ENCODE data around the gene VPS11. TPM values are rescaled to one million over a fixed set of nuclear protein-coding genes. Genes with fewer than 3 reads are reported as not detected.

Gene VPS11
- 27.8 and 35.3 TPM in 2 replicates for total RNA-seq

GRCh38 chr11:119067371-119068222 lies at the start of gene VPS11:
VPS11 (plus strand) TSS chr11:119067818; CDS start chr11:119067824, 6 bp downstream.

GRCh38 chr11:119018074-119018938 lies 49.3 kb upstream of the VPS11 start, which contains the start of the genes RPS25 and TRAPPC4:
RPS25 (minus strand) TSS chr11:119018343; CDS start chr11:119018284, 59 bp downstream.
TRAPPC4 (plus strand) TSS chr11:119018766; CDS start chr11:119018796, 30 bp downstream.

GRCh38 chr11:119030329-119031047 lies 37.1 kb upstream of the VPS11 start, which contains the start of gene SLC37A4:
SLC37A4 (minus strand) TSS chr11:119030877.

GRCh38 chr11:119057000-119057769 lies 10.4 kb upstream of the VPS11 start, which contains the start of gene HYOU1:
HYOU1 (minus strand) TSS chr11:119057205; CDS start chr11:119056160, 1,045 bp downstream.

GRCh38 chr11:119084663-119085436 lies 17.2 kb downstream of the VPS11 start, which contains the start of gene HMBS:
HMBS (plus strand) TSS chr11:119084881; CDS start chr11:119085034, 153 bp downstream.

GRCh38 chr11:119101759-119102423 lies 34.3 kb downstream of the VPS11 start, which contains the start of gene DPAGT1:
DPAGT1 (minus strand) TSS chr11:119101853; CDS start chr11:119101655, 198 bp downstream.

GRCh38 chr11:119106564-119107537 lies 39.2 kb downstream of the VPS11 start, which contains the start of gene C2CD2L:
C2CD2L (plus strand) TSS chr11:119107344; CDS start chr11:119107742, 398 bp downstream.

GRCh38 chr11:119121008-119121810 lies 53.6 kb downstream of the VPS11 start, which contains the start of gene HINFP:
HINFP (plus strand) TSS chr11:119121580; CDS start chr11:119126945, 5,365 bp downstream.

Other genes with a start within 250 kb of the VPS11 start
- gene CXCR5, start 183.9 kb upstream of the VPS11 start, total RNA-seq = not detected in 2 replicates
- gene BCL9L, start 141.9 kb upstream of the VPS11 start, total RNA-seq = 59.4 and 59.8 TPM in 2 replicates
- not detected in 2 replicates for gene UPK2, start 111.5 kb upstream of the VPS11 start, total RNA-seq
- gene FOXR1, start 96.1 kb upstream of the VPS11 start, total RNA-seq = not detected in 2 replicates
- gene CENATAC, start 69.7 kb upstream of the VPS11 start, total RNA-seq = 15.1 and 19.9 TPM in 2 replicates
- 196 and 318 TPM in 2 replicates for gene RPS25, start 49.5 kb upstream of the VPS11 start, total RNA-seq
- gene TRAPPC4, start 49.1 kb upstream of the VPS11 start, total RNA-seq = 71.3 and 76.6 TPM in 2 replicates
- 9.2 and 10.3 TPM in 2 replicates for gene SLC37A4, start 36.9 kb upstream of the VPS11 start, total RNA-seq
- gene HYOU1, start 10.6 kb upstream of the VPS11 start, total RNA-seq = 152 and 198 TPM in 2 replicates
- 7.7 and 12.6 TPM in 2 replicates for gene HMBS, start 17.1 kb downstream of the VPS11 start, total RNA-seq
- 37.1 and 42.5 TPM in 2 replicates for gene DPAGT1, start 34.0 kb downstream of the VPS11 start, total RNA-seq
- gene C2CD2L, start 39.5 kb downstream of the VPS11 start, total RNA-seq = 4.1 and 8.5 TPM in 2 replicates
- gene HINFP, start 53.8 kb downstream of the VPS11 start, total RNA-seq = 17.1 and 21.2 TPM in 2 replicates
- gene ABCG4, start 81.2 kb downstream of the VPS11 start, total RNA-seq = 0.40 and 1.0 TPM in 2 replicates
- 23.8 and 29.7 TPM in 2 replicates for gene NLRX1, start 100.9 kb downstream of the VPS11 start, total RNA-seq
- gene NHERF4, start 117.7 kb downstream of the VPS11 start, total RNA-seq = not detected in 2 replicates
- 11.9 and 16.2 TPM in 2 replicates for gene CBL, start 138.5 kb downstream of the VPS11 start, total RNA-seq
- gene MCAM, start 249.3 kb downstream of the VPS11 start, total RNA-seq = 46.1 and 72.5 TPM in 2 replicates

Measured in smooth muscle cell of the pulmonary artery (primary cell).